Fibroblast of lung (primary cell): ENCODE data around the gene ZNF804A. TPM values are rescaled to one million over a fixed set of nuclear protein-coding genes. Genes with fewer than 3 reads are reported as not detected.

ENCODE experiments used
- DNase-seq, 2 donors: peaks; one replicate each; pipeline versions ENCODE4 v3.0.0 to v3.0.0-alpha.2; 2010; ENCODE audit warnings: low read depth in 2 of 2
- H2AFZ ChIP-seq: 2 replicates; pipeline ENCODE4 v1.5.1; 2012; ENCODE audit warnings: low read length, control low read depth, inconsistent platforms
- H3K27ac ChIP-seq: 2 replicates; pipeline ENCODE4 v1.5.1; 2011; ENCODE audit warnings: low read length, control low read depth; ENCODE audit not compliant: insufficient read depth
- H3K27me3 ChIP-seq: 2 replicates; pipeline ENCODE4 v1.5.1; 2011; ENCODE audit warnings: mild to moderate bottlenecking, low read length; ENCODE audit not compliant: control insufficient read depth, insufficient read depth
- H3K36me3 ChIP-seq: 2 replicates; pipeline ENCODE4 v1.5.1; 2011; ENCODE audit warnings: low read length; ENCODE audit not compliant: control insufficient read depth, insufficient read depth
- H3K4me1 ChIP-seq: 2 replicates; pipeline ENCODE4 v1.5.1; 2011; ENCODE audit warnings: low read length; ENCODE audit not compliant: control insufficient read depth, insufficient read depth; ENCODE audit errors: extremely low read depth
- H3K4me2 ChIP-seq: 2 replicates; pipeline ENCODE4 v1.5.1; 2011; ENCODE audit warnings: low read length, control low read depth; ENCODE audit not compliant: insufficient read depth; ENCODE audit errors: extremely low read depth
- H3K4me3 ChIP-seq, 4 experiments: fragments of 200-600 bp in 1 of 4; sonication (generic) in 1 of 4; replicated peaks in 1 of 4; 2 replicates each; pipeline ENCODE4 v1.5.1; 2011 to 2016; ENCODE audit warnings: low read length in 4 of 4, low read depth in 3 of 4, mild to moderate bottlenecking in 3 of 4, control low read depth in 2 of 4, inconsistent platforms in 1 of 4, mixed read lengths in 1 of 4; ENCODE audit not compliant: insufficient read depth in 1 of 4; ENCODE audit errors: control extremely low read depth in 1 of 4
- H3K79me2 ChIP-seq: 2 replicates; pipeline ENCODE4 v1.5.1; 2012; ENCODE audit warnings: mild to moderate bottlenecking, low read length, inconsistent platforms; ENCODE audit not compliant: control insufficient read depth, insufficient read depth
- H3K9ac ChIP-seq: 2 replicates; pipeline ENCODE4 v1.5.1; 2011; ENCODE audit warnings: mild to moderate bottlenecking, low read length, control low read depth; ENCODE audit not compliant: insufficient read depth
- H3K9me3 ChIP-seq: 2 replicates; pipeline ENCODE4 v1.5.1; 2012; ENCODE audit warnings: low read depth, low read length; ENCODE audit not compliant: control insufficient read depth, insufficient read depth
- H4K20me1 ChIP-seq: 2 replicates; pipeline ENCODE4 v1.5.1; 2011; ENCODE audit warnings: low read length; ENCODE audit not compliant: control insufficient read depth, insufficient read depth; ENCODE audit errors: extremely low read depth
- EZH2 ChIP-seq: IDR thresholded peaks from 2 replicates; pipeline ENCODE4 v1.5.1; 2012; ENCODE audit warnings: low read length, control low read depth, mild to moderate bottlenecking; ENCODE audit errors: missing control alignments
- polyA plus RNA-seq, 2 donors: library from polyadenylated mRNA; depleted of rRNA in 1 of 2; stranded (reverse) in 1 of 2; unstranded in 1 of 2; fragments of >200 nt; gene quantifications; 2 replicates each; pipeline ENCODE4 v1.2.1, GENCODE V29; 2011 to 2012; ENCODE audit warnings: missing spikeins in 1 of 2
- total RNA-seq: library from RNA; depleted of rRNA; stranded (reverse); fragments of >200 nt; gene quantifications from 2 replicates; pipeline ENCODE4 v1.2.1, GENCODE V29; 2014
- TF ChIP-seq, protein P1 (sequence below), 2 donors: IDR thresholded peaks in 1 of 2; conservative IDR thresholded peaks in 1 of 2; 1 replicate in 1 of 2; 2 replicates in 1 of 2; pipeline ENCODE4 v1.5.1; 2011 to 2012; ENCODE audit warnings: low read length in 2 of 2, control low read depth in 1 of 2, inconsistent platforms in 1 of 2, low read depth in 1 of 2, mild to moderate bottlenecking in 1 of 2

ZNF804A gene
- total and polyA plus RNA-seq, 2 donors (not counting 1 experiment from before 2014, with no cell fraction given): 3.0 to 6.9 TPM

DNA sequence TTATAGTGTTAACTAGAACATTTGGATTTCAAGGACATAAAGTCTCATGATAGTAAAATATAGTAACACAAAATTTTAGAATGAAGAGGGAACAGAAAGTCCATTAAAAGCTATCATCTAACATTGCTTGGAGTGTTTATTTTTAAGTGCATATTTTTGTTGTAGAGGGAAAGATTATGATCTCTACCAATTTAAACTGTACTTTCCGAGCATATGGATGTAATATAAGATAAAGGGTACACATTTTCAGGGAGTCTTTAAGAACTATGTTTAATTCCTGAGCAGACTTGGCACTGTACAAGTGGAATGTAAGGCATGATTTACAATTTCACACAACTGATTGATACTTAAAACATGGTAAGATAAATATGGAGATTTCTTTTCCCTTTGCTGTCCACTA lies 34.2 kb upstream of the ZNF804A start:
- Histone ChIP-seq H4K20me1 (no peaks in the 10 kb centered on the region), H3K36me3 (no peaks in the 10 kb centered on the region), H3K27me3 (no peaks in the 10 kb centered on the region)

DNA sequence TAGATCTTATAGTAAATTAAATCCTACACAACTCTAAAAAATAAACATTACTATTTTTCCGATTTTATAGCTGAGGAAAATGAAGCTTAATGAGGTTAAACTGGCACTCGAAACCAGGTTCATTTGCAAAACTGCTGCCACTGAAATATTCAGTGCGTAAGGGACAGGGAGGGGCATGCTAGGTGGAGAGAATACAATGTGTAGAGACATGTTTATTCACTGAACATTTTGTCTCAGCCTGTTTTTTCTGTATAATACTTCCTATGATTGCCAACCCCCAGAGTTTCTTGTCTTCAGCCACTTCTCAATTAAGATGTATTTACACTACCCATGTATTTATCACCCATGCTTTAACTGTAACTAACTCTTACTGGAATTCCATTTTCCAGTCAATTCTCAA lies 31.6 kb upstream of the ZNF804A start:
- H3K27ac ChIP-seq: no peak overlapping the region
- H2AFZ ChIP-seq: no peak overlapping the region
- DNase-seq: no peak
- no peaks in the 10 kb centered on the region for H3K79me2 ChIP-seq
- no peaks in the 10 kb centered on the region for H3K27me3 ChIP-seq
- no peaks in the 10 kb centered on the region for H4K20me1 ChIP-seq
- H3K9ac ChIP-seq: no peak overlapping the region
- no peak overlapping the region for H3K4me3 ChIP-seq
- H3K4me2 ChIP-seq: no peak overlapping the region
- TF ChIP-seq, protein P1, sequence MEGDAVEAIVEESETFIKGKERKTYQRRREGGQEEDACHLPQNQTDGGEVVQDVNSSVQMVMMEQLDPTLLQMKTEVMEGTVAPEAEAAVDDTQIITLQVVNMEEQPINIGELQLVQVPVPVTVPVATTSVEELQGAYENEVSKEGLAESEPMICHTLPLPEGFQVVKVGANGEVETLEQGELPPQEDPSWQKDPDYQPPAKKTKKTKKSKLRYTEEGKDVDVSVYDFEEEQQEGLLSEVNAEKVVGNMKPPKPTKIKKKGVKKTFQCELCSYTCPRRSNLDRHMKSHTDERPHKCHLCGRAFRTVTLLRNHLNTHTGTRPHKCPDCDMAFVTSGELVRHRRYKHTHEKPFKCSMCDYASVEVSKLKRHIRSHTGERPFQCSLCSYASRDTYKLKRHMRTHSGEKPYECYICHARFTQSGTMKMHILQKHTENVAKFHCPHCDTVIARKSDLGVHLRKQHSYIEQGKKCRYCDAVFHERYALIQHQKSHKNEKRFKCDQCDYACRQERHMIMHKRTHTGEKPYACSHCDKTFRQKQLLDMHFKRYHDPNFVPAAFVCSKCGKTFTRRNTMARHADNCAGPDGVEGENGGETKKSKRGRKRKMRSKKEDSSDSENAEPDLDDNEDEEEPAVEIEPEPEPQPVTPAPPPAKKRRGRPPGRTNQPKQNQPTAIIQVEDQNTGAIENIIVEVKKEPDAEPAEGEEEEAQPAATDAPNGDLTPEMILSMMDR (conservative IDR thresholded peaks at IDR 0.05 in 1 of 2, IDR thresholded peaks at IDR 0.05 in 1 of 2; ENCODE audit: low read depth in 1 of 2, low read length in 2 of 2): no peak
- TF ChIP-seq EZH2: no peak
- H3K9me3 ChIP-seq: no peaks in the 10 kb centered on the region
- no peaks in the 10 kb centered on the region for H3K4me1 ChIP-seq
- no peaks in the 10 kb centered on the region for H3K36me3 ChIP-seq

More for the DNA sequence above, 34.2 kb upstream of the ZNF804A start:
- H3K9me3 ChIP-seq: no peaks in the 10 kb centered on the region
- H3K27ac ChIP-seq: no peak overlapping the region
- no peaks in the 10 kb centered on the region for H3K79me2 ChIP-seq
- no peak overlapping the region for H3K4me3 ChIP-seq
- H3K4me1 ChIP-seq: no peaks in the 10 kb centered on the region
- TF ChIP-seq EZH2: no peak
- TF ChIP-seq, protein P1 (conservative IDR thresholded peaks at IDR 0.05 in 1 of 2, IDR thresholded peaks at IDR 0.05 in 1 of 2; ENCODE audit: low read depth in 1 of 2, low read length in 2 of 2): no peak
- H3K4me2 ChIP-seq: no peak overlapping the region
- no peak overlapping the region for H3K9ac ChIP-seq
- no peak for DNase-seq
- H2AFZ ChIP-seq: no peak overlapping the region

DNA sequence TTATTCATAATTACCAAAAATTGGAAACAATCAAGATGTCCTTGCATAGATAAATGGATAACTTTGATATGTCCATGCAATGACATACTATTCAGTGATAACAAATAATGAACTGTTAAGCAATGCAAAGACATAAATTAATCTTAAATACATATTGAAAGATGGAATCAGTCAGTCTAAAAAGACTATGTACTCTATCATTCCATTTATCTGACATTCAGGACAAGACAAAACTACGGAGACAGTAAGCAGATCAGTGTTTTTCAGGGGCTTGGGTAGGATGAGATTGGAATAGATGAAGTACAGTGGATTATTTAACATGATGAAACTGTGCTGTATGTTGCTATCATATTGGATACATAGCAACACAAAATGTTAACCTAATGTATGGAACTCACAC lies 21.3 kb upstream of the ZNF804A start:
- Histone ChIP-seq H3K4me1 (no peaks in the 10 kb centered on the region), H3K4me2 (no peak overlapping the region)
- TF ChIP-seq, protein P1 (conservative IDR thresholded peaks at IDR 0.05 in 1 of 2, IDR thresholded peaks at IDR 0.05 in 1 of 2; ENCODE audit: low read depth in 1 of 2, low read length in 2 of 2): no peak
- TF ChIP-seq EZH2: no peak

More for the DNA sequence above, 21.3 kb upstream of the ZNF804A start:
- H2AFZ ChIP-seq: no peak overlapping the region
- no peaks in the 10 kb centered on the region for H4K20me1 ChIP-seq
- H3K27ac ChIP-seq: no peak overlapping the region
- no peaks in the 10 kb centered on the region for H3K27me3 ChIP-seq
- no peaks in the 10 kb centered on the region for H3K9me3 ChIP-seq
- no peak for DNase-seq
- no peaks in the 10 kb centered on the region for H3K36me3 ChIP-seq
- no peaks in the 10 kb centered on the region for H3K79me2 ChIP-seq
- no peak overlapping the region for H3K4me3 ChIP-seq
- no peak overlapping the region for H3K9ac ChIP-seq
